Endometrial microvascular endothelial cells (primary cell): Measurements from ENCODE around the gene CHRNE. TPM values are rescaled to one million over a fixed set of nuclear protein-coding genes. Genes with fewer than 3 reads are reported as not detected.

Experiments used
- in situ Hi-C: cut with HindIII; loops from 2 replicates; pipeline ENCODE4 v1.10.0; 2017; ENCODE audit warnings: low sequenced_read_pairs, low pct_unique_long_range_greater_than_20kb; ENCODE audit errors: inconsistent ontology term
- total RNA-seq: library from RNA; depleted of rRNA; stranded (reverse); fragments of >200 nt; gene quantifications from one replicate; pipeline ENCODE4 v1.2.3, GENCODE V29; 2015; ENCODE audit errors: inconsistent ontology term

CHRNE gene
- 0.37 TPM for total RNA-seq

DNA sequence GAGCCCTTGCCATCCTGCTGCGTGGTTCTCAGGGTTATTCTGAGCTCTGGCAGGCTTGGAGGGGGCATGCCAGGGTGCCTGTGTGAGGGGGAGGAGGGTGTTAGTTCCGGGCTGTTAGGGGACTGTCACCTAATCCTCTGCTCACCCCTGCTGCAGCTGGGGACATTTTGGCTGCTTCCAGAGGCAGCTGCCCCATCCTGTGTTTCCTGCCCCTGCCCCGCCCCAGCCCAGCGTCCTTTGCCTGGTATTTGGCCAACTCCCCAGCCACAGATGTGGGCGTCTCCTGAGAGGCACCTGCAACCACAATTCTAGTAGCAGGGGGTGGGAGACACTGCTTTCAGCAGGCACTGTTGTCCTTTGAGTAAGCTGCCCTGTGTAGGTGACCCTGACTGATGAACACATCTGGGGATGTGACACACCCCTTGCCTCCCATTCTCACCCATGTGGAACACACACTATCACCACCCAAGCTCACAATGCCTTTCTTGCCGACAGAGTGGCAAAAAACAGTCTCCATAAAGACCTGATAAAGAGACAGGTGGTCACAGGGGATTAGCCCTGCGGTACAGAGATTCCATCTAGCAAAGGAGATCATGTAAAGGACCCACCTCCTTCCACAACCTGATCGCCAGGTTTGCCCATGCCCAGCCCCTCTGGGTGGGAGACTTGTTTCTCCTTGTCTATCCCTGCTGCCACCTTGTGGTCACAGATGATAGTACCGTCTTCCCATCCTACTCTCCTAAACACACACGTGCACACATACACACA is at the start of gene CHRNE:
Gene CHRNE (minus strand): TSS at position 48 of the 768 bp plus-strand sequence. CDS start 35 bp downstream, at position 13.
- in situ Hi-C loops: no loop called here

DNA sequence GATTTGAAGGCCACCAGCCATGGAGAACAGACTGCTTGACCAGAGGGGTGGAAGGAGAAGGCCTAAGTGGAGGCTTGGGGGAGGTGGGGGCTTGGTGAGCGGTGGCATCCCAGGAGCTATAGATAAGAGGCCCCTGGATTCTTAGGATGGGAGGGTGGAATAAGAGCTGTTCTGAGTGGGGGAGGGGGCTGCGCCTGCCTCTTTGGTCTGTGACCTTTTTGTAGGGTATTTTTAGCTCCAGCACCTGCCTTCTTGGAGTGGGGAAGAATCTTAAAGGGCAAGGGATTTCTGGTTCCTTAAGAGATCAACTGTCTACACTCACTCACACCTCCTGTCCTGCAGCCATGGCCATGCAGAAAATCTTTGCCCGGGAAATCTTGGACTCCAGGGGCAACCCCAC is 48.6 kb upstream of the CHRNE start:
- in situ Hi-C loops: no loop called here

DNA sequence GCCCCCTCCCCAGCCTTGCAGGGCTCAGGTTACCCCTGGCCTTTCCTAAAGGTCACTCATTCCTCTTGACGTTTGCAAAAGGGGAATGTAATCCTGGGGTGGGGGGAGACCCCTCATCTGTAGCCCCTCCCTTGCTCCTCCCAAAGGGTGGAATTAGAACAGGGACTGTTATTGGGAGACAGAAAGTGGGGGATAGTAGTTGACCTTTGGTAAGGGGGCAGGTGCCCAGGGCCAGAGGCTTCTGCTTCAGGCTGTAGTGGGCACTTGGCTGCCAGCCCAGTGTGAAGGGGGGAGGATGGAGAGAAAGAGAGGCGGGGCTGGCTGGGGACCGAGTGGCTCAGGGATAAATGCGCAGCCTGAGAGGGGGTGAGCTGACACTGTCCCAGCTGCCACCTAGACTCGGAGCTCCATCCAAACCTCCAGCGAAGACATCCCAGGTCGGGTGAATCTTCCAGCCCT is 47.9 kb upstream of the CHRNE start, which contains the start of gene ENO3:
Gene ENO3 (plus strand): TSS at position 374 of the 459 bp plus-strand sequence. CDS start 711 bp downstream, outside the sequence.
- in situ Hi-C loops: no loop called here

DNA sequence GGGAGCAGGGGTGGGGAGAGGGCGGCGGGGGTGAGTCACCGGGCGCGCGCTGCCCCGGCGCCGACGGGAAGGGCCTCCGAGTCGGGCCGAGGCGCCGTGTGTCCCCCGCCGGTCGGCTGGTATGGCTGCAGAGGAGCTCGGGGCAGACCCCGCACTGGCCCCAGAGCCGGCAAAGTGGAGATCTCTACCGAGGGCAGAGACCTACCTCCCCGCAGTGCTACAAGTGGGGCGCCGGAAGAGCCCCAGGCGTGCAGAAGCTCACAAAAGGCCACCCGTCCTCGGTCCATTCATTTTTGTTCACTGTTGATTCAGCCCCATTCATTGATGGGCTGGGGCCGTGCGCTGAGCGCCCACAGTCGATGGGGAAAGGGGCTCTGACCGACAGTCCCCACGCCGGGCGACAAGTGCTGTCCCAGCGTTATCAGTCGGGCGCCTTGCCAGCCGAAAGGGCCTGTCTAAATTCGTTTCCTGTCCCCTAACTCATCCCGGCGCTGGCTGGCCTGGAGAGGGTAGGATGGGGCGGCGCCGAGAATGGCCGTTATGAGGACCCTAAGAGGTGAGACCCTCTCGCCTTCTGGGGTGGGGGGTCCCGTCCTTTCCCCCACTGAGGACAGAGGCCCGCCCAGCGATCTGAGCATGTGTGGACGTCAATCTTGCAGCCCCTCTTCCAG is 47.3 kb upstream of the CHRNE start:
- in situ Hi-C loops: no loop called here

DNA sequence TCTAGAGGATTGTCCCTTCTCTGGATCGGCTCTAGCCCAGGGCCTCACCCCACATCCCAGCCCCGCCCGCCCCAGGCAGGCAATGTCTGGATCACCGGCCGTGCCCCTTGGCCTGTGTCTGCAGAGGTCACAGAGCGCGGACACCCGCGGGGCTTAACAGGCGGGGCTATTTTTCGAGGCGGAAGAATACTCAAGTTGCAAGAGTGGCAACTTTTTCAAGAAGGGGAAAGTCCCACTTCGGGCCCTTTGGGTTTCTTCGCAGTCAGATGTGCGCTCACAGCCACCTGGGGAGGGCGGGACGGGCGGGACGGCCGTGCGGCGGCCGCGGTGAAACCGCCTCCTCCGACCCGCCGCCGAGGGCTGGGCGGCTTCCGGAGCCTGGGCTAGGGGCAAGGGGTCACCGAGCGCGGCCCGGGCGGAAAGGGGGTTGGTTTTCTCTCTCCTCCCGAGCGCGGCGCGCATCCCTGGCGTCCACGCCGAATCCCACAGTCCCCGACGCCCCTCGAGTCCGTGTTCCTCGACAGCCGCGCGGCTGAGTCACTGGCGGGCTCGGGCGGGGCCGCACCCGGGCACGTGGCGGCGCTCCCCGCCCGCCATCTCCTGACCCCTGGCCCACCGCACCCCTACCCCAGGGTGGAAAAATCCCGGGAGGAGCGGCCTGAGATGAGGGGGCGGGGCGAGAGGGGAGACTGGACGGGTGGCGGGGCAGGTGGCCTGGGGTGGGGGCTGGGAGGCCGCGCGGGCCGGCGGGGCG is 46.6 kb upstream of the CHRNE start:
- in situ Hi-C loops: no loop called here

DNA sequence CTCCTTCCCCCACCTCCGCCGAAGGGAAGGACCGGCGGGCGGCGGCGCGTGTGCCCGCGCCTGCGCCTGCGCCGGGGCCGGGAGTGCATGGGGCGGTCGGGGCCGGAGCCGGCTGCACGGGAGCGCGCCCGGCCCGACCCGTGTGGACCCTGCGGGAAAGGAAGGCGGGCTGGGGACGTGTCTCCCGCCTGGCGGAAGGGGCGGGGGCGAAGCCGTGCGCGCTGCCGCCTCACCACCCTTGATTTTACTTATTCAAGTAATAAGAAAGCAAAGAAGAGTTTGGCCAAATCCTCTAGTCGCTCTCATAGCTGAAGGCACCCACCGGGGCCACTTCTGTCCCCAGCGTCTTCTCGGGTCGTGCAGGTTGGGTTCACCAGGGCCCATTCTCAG is 46.0 kb upstream of the CHRNE start:
- in situ Hi-C loops: no loop called here

DNA sequence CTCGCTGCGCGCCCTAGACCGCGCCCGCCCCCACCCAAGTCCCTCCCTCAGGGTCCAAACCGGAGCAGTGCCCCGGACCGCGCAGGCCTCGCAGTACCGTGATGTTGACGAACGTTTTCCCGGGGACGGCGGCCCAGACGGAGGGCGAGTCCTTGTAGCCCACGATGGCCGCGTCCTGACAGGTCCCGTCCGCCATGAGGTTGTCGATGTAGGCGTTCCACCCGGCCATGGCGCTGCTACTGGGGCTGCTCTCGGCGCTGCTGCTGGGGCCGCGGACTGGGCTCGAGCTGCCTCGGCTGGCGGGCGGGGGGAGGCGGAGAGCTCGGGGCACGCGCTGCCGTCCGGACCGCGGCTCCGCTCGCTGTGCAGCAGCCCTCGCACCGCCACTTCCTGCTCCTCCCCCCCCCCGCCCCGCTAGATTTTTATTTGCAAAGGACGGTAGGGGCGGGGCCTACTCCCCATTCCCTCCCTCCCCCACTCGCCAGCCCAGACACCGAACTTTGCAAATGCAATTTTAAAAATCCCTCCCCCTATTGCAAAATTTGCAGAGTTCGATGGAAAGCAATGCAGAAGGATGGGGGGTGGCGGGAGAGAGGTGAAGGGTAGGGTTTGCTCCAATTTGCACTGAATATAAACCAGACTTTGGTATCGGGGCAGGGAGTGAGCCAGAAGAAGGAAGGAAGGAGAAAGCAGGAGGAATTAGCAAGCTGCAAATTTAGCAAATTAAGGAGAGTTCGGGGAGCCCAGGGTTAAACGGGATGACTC is 45.5 kb upstream of the CHRNE start, which contains the start of gene PFN1:
Gene PFN1 (minus strand): TSS at position 365 of the 765 bp plus-strand sequence. CDS start 136 bp downstream, at position 229.
- in situ Hi-C loops: no loop called here

DNA sequence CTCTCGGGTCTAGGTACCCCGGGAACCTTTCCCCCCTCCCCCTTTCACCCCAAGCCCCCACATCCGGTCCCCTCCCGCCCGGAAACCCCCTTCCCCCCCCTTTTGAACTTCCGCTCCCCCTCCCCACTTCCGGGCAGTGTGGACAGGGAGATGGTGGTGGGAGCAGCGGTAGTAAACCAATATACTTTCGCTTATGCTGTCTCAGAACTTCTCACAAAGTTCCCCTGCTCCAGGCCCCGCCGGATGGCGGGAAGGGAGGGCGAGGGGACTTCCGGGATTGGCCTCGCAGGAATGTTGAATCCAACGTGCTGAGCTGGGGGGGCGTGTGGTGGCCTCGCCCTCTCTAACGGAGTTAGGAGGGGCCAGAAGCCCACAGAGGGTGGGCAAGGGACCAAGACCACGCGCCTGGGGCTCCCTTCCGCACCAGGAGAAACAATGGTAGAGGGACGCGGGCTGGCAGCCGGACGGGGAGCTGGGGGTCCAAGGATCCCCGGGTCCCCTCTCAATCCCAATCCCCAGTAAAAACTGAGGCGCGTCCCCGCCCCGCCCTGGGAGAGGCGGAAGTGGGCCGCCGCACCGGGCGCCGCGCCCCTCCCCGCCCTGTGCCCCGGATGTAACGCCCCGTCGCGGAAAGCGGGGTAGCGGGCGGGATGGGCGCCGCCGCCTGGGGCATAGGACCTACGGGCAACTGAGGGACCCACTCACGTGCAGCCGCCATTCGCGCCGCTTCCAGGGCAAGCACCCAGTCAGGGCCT is 44.7 kb upstream of the CHRNE start:
- in situ Hi-C loops: no loop called here

DNA sequence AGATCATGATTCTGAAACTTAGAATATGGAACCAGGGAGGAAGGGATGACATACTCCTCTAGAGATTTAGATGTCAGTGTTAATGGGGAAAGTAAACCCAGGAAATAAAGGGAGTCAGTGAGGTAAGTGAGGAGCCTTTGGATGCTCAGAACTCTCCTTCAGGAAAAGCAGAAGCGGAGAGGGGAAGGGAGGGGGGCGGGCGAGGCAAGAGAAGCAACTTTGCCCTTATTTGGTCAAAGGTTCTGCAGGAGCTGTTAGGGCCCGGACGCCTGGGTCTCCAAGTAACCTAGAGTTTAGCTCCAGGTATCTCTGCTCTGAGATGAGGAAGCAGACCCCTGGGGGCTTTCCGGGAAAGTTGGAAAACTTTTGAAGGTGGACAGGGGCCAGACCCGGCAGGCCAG is 44.1 kb upstream of the CHRNE start:
- in situ Hi-C loops: no loop called here

DNA sequence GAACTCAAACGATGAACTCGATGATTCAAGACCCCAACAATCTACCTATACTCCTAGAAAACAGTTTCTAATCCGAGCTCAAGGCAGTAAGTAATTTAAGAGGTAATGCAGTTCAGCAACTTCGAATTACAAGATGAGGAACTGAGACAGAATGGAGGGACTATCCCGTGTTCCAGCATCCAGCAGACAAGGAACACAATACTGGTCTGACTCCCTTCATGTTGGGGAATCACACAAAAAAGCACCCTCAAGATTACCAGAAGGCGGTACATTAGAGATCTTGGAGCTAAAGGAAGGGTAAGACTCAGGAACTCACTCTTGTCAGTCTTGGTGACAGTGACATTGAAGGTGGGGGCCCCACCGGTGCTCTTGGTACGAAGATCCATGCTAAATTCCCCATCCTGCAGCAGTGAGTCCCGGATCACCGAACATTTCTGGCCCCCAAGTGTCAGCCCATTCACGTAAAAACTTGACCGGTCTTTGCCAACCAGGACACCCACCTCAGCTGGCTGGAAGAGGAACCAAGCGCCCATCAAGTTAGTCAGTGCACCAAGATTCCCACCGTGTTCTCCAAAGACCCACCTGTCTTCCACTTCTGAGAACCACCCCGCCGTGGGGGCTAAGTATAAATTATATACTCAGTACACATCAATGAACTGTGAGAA is 43.5 kb upstream of the CHRNE start:
- in situ Hi-C loops: no loop called here

DNA sequence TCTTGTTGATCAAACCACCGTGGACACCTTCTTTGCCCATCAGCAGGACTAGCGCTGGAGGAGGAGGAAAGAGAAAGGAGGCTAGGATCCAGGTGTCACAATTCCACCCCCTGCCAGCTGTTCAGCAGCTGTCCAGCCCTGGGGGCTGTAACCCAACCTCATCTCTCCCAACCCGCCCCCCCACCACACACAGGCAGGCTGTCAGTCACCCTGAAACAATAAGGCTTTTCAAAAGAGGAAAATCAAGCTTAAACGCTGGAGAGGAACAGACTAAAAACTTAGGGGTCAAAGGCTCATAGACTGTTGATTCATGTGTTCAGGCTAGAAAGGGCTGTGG is 43.0 kb upstream of the CHRNE start:
- in situ Hi-C loops: no loop called here

DNA sequence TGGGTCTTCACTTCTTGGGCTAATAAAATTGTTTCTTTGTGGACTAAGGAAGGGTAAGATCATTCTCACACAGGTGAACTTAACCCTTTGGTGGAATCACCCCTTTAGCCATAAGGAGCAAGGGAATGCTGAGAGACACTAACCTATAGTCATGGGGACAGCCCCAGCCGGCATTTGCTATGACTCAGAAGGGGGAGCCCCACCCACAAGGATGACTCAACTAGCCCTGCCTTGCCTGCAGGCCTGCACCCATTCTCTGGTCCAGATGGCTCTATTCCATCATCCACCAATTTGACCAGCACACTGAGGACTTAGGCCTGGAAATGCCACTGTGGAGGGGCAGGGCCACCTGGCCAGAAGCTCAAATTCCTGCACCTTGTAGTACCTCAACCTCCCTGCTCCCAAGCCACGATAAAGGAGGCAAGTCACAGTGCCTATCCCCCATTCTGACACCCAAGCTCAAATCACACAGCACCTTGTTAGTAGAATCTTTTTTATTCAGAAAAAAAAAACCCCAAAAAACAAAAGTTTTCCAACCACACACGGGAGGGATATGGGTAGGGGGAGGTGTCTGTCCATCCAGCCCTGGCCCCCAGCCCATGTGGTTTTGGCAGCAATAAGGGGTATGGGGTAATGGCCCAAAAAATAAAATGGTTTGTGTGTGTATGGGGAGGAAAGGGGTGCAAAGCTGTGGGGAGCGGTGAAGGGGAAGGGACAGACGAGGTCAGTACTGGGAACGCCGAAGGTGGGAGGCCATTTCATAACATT is 42.5 kb upstream of the CHRNE start:
- in situ Hi-C loops: no loop called here

DNA sequence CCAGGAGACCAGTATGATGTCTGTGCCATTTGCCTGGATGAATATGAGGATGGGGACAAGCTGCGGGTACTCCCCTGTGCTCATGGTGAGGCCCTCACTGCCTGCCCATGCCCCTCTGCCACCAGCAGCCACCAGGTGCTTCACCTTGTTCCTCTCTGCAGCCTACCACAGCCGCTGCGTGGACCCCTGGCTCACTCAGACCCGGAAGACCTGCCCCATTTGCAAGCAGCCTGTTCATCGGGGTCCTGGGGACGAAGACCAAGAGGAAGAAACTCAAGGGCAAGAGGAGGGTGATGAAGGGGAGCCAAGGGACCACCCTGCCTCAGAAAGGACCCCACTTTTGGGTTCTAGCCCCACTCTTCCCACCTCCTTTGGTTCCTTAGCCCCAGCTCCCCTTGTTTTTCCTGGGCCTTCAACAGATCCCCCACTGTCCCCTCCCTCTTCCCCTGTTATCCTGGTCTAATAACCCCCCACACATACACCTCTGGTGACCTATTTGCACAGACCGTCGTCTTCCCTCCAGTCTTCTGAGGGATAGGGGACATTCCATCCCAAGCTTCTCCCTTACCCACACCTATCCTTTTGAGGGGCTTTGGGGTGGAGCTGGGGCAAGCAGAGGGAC is 41.8 kb upstream of the CHRNE start:
- in situ Hi-C loops: no loop called here

DNA sequence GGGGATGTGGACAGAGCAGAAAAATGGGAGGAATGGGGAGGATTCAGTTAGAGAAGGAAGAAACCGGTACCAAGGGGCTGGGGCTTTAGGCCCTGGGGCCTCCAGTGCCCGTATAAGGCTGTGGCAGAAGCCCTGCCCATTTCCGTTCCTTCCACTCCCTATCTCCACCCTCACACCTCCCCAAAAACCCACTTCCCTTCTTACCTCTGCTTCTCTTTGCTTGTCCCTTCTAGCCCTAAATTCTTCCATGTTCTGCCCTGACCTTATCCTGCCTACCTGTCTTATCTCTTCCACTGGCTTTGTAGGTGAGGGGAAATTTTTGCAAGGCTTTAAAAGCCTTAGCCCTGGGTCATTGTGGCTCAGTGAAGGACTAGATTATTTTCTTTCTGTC is 41.3 kb upstream of the CHRNE start:
- in situ Hi-C loops: no loop called here

DNA sequence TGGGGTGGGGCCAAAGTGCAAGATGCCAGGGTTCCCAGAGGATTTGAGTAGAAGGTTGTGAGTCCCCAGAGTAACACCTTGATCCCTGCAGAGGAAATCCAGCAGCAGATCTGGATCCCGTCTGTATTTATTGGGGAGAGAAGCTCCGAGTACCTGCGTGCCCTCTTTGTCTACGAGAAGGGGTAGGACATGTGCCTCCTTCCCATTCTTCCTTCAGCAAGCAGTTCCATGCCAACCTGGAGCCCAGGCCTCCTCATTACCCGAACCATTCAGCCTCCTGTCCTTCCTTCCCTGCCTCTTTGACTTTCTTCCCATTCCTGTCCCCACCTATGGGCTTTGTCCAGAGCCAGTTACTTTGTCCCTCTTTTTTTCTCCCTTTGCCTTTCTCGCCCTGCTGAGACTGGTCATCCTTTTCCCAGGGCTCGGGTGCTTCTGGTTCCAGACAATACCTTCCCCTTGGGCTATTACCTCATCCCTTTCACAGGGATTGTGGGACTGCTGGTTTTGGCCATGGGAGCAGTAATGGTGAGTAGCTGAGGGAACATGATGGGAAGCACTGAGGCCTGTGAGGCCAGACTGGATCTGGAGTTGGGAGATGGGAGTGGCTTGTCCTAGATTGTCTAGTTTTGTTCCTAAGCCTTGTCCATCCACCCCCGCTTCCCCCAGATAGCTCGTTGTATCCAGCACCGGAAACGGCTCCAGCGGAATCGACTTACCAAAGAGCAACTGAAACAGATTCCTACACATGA is 40.0 kb upstream of the CHRNE start:
- in situ Hi-C loops: no loop called here

DNA sequence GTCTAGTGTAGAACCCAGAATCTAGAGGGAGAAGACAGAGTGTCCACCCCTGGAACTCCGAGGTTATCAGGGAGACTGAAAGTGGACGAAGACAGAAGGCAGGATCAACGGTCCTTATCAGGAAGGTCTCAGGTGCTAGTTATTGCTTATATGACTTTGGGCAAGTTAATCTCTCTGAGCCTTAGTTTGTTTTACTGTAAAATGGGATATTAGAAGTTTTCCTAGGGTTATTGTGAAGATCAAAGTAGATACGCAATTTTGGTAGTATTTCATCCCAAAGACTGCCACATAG is 38.4 kb upstream of the CHRNE start:
- in situ Hi-C loops: no loop called here
